GM12874 (cell line): ENCODE results near the gene DMD.

ENCODE experiments used
- CTCF ChIP-seq: IDR thresholded peaks from 2 replicates; pipeline ENCODE4 v1.5.1; 2011; ENCODE audit warnings: low read depth, mild to moderate bottlenecking, control low read depth, low read length, moderate library complexity; ENCODE audit not compliant: insufficient read depth

Gene DMD

GRCh38 chrX:31170792-31171191 is 2040.6 kb downstream of the DMD start:
- TF ChIP-seq CTCF: no peak

GRCh38 chrX:31168551-31168950 is 2042.8 kb downstream of the DMD start:
- TF ChIP-seq CTCF: no peak

GRCh38 chrX:31166832-31167231 is 2044.5 kb downstream of the DMD start:
- TF ChIP-seq CTCF: no peak

GRCh38 chrX:31166416-31166815 is 2044.9 kb downstream of the DMD start:
- no peak for TF ChIP-seq CTCF

GRCh38 chrX:31165241-31166035 is 2045.9 kb downstream of the DMD start:
- no peak for TF ChIP-seq CTCF

GRCh38 chrX:31154946-31155345 is 2056.4 kb downstream of the DMD start:
- TF ChIP-seq CTCF: no peak

GRCh38 chrX:31153475-31154047 is 2057.8 kb downstream of the DMD start:
- no peak for TF ChIP-seq CTCF
